Panc1 (cell line): ENCODE data around the gene KRTAP2-1. TPM values are rescaled to one million over a fixed set of nuclear protein-coding genes. Genes with fewer than 3 reads are reported as not detected.

Source experiments
- ATAC-seq: fragments of 200-7000 bp; cut with Tn5 transposase; 2 replicates; pipeline ENCODE4 v1.9.1; 2020; ENCODE audit warnings: mild to moderate bottlenecking, moderate library complexity
- BruUV-seq: library from RNA; stranded (reverse); fragments of 400-500 nt; replicated peaks from 2 replicates; lab custom pipeline; 2021; lab: Mats Ljungman, UMichigan
- CTCF ChIA-PET: fragments of 300-600 bp; sonication (Branson Sonifier 250); formaldehyde crosslinking; loops from one replicate; lab custom pipeline; 2022; ENCODE audit warnings: antibody characterized with exemption; lab: Charles Lee
- POLR2A ChIA-PET: fragments of 300-600 bp; sonication (Branson Sonifier 250); formaldehyde crosslinking; loops from one replicate; lab custom pipeline; 2022; ENCODE audit warnings: antibody characterized with exemption; lab: Charles Lee
- DNase-seq: peaks from one replicate; pipeline ENCODE4 v3.0.0-alpha.2; 2010; ENCODE audit warnings: low read depth, low spot score
- H3K27ac ChIP-seq: 2 replicates; pipeline ENCODE4 v1.5.1; 2011; ENCODE audit warnings: mild to moderate bottlenecking, low read length, inconsistent platforms
- H3K27me3 ChIP-seq: fragments of 200-500 bp; sonication (Bioruptor generic); 2 replicates; pipeline ENCODE4 v1.6.0; 2014; ENCODE audit warnings: low read length, inconsistent platforms; ENCODE audit not compliant: control insufficient read depth, insufficient read depth
- H3K36me3 ChIP-seq: fragments of 200-500 bp; sonication (Bioruptor generic); 2 replicates; pipeline ENCODE4 v1.5.1; 2014; ENCODE audit warnings: inconsistent platforms, mild to moderate bottlenecking, low read length, moderate library complexity; ENCODE audit not compliant: control insufficient read depth, insufficient read depth
- H3K4me1 ChIP-seq: 2 replicates; pipeline ENCODE4 v1.5.1; 2011; ENCODE audit warnings: inconsistent platforms, mild to moderate bottlenecking, low read length, moderate library complexity; ENCODE audit not compliant: control insufficient read depth, insufficient read depth
- H3K4me3 ChIP-seq, 2 experiments: 2 replicates each; pipeline ENCODE4 v1.5.1; 2011 to 2012; ENCODE audit warnings: low read depth in 2 of 2, low read length in 2 of 2, mild to moderate bottlenecking in 2 of 2, inconsistent platforms in 1 of 2, moderate library complexity in 1 of 2
- H3K9me3 ChIP-seq: fragments of 200-500 bp; sonication (Bioruptor generic); 2 replicates; pipeline ENCODE4 v1.5.1; 2014; ENCODE audit warnings: low read depth, mild to moderate bottlenecking, inconsistent platforms, low read length, moderate library complexity; ENCODE audit not compliant: control insufficient read depth, insufficient read depth
- CTCF ChIP-seq: fragments of 450-650 bp; IDR thresholded peaks from 2 replicates; pipeline ENCODE4 v1.5.1; 2017; ENCODE audit warnings: mild to moderate bottlenecking
- POLR2AphosphoS5 ChIP-seq: IDR thresholded peaks from 2 replicates; pipeline ENCODE4 v1.6.1; 2012; ENCODE audit warnings: mild to moderate bottlenecking, low read depth, low read length, moderate library complexity
- REST ChIP-seq, 2 experiments: IDR thresholded peaks; 2 replicates each; pipeline ENCODE4 v1.6.1; 2011 to 2012; ENCODE audit warnings: low read depth in 2 of 2, control low read depth in 1 of 2, low read length in 1 of 2, mild to moderate bottlenecking in 1 of 2, moderate library complexity in 1 of 2; ENCODE audit not compliant: insufficient read depth in 1 of 2
- SIN3A ChIP-seq: IDR thresholded peaks from 2 replicates; pipeline ENCODE4 v1.6.1; 2012; ENCODE audit warnings: low read depth, mild to moderate bottlenecking, low read length, moderate library complexity, borderline replicate concordance; ENCODE audit not compliant: insufficient read depth
- TCF7L2 ChIP-seq: IDR thresholded peaks from 2 replicates; pipeline ENCODE4 v1.6.1; 2011; ENCODE audit warnings: mild to moderate bottlenecking, low read depth, low read length, inconsistent platforms
- in situ Hi-C: cut with HindIII; loops from 2 replicates; pipeline ENCODE4 v1.10.0; 2016; ENCODE audit warnings: low sequenced_read_pairs, low pct_unique_long_range_greater_than_20kb
- intact Hi-C: fragments of 100-400 bp; cut with micrococcal nuclease; formaldehyde crosslinking; loops from one replicate; pipeline ENCODE4 v1.10.0; 2022; ENCODE audit not compliant: unreplicated experiment
- total RNA-seq: library from RNA; stranded (reverse); gene quantifications from one replicate; pipeline ENCODE4 v1.2.1, GENCODE V29; 2021; ENCODE audit not compliant: unreplicated experiment

The KRTAP2-1 gene
- total RNA-seq, 1 experiment from 2014 or later: not detected

DNA sequence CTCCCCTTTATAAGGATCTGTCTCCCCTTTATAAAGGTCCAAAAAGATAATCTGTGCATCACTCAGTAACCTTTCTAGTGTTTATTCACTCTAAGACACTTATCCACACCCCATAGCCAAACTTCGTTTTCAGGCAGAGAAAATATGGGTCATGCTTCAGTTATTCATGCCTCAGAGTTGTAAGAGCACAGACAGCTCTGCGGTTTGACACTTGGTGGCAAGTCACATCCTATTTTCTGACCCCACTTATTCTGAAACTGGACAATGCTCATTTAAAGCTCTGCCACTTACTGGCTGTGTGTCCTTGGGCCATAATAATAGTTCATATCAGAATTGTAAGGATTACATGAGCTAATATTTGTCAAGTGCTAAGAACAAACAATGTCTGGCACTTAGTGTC is 2.0 kb upstream of the KRTAP2-1 start:
- intact Hi-C loops (no loop called here), in situ Hi-C loops (no loop called here)
- Histone ChIP-seq H3K9me3 (no peaks in the 10 kb centered on the region), H3K4me3 (no peak overlapping the region), H3K27ac (no peak overlapping the region), H3K27me3 (0 out of 2 replicates have a peak, but pooled peaks cover 2% of the 10 kb centered on the region), H3K4me1 (no peaks in the 10 kb centered on the region), H3K36me3 (no peaks in the 10 kb centered on the region)
- TF ChIP-seq POLR2AphosphoS5 (no peak), CTCF (no peak), SIN3A (no peak)
- DNase-seq (no peak), ATAC-seq (0 out of 2 replicates have a peak, but pooled peaks have one; percentile 38)
- CTCF ChIA-PET: no interaction called here
- no TSS peak for BruUV-seq
- POLR2A ChIA-PET: no interaction called here

DNA sequence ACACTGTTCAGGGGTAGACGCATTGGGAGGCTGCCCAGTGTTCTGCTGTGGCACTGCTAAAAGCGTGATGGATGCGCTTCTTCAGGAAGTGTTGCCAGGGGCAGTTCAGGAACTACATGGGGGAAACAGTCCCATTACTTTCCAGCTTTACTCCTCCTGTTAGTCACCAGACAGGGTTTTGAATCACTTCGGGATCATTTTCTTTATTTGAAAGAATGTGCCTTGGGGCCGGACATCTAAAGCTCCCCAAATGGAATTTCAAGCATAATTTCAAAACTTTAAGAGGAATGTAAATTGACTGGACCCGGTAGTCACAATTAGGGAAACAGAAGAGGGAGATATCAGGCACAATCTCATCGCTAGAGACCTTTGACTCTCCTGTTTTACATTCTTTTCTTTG is 1.3 kb upstream of the KRTAP2-1 start:
- H3K27ac ChIP-seq: no peak overlapping the region
- POLR2A ChIA-PET: no interaction called here
- no peaks in the 10 kb centered on the region for H3K9me3 ChIP-seq
- TF ChIP-seq SIN3A (no peak), TCF7L2 (no peak), CTCF (no peak), POLR2AphosphoS5 (no peak), REST (IDR thresholded peaks at IDR 0.05; ENCODE audit: insufficient read depth in 1 of 2, low read depth in 2 of 2, low read length in 1 of 2) (no peak)
- H3K36me3 ChIP-seq: no peaks in the 10 kb centered on the region
- no TSS peak for BruUV-seq
- H3K4me3 ChIP-seq: no peak overlapping the region
- intact Hi-C loops (no loop called here), in situ Hi-C loops (no loop called here)
- no peak for ATAC-seq
- no peak for DNase-seq
- 0 out of 2 replicates have a peak, but pooled peaks cover 2% of the 10 kb centered on the region for H3K27me3 ChIP-seq
- CTCF ChIA-PET: no interaction called here
- no peaks in the 10 kb centered on the region for H3K4me1 ChIP-seq
